Heart right ventricle (tissue), 16 donors: ENCODE results near the gene MINDY4. TPM values are rescaled to one million over a fixed set of nuclear protein-coding genes. Genes with fewer than 3 reads are reported as not detected.

Experiments used
- ATAC-seq, 8 donors: fragments of 200-7000 bp; cut with Tn5 transposase; one replicate each; pipeline ENCODE4 v1.9.1; 2020; ENCODE audit warnings: mild to moderate bottlenecking in 8 of 8, moderate library complexity in 8 of 8, moderate number of reproducible peaks in 1 of 8
- DNase-seq, 2 donors: peaks; one replicate each; pipeline ENCODE4 v3.0.0-alpha.2; 2020
- H3K27ac ChIP-seq, 10 donors: fragments of 200-600 bp; sonication (generic) in 2 of 10; one replicate each; pipeline versions ENCODE4 v1.5.0 to v1.8.0; 2020 to 2022; ENCODE audit warnings: mild to moderate bottlenecking in 3 of 10
- H3K27me3 ChIP-seq, 7 donors: fragments of 200-600 bp; one replicate each; pipeline ENCODE4 v1.8.0; 2021 to 2022; ENCODE audit warnings: mild to moderate bottlenecking in 2 of 7
- H3K36me3 ChIP-seq, 9 donors: fragments of 200-600 bp; sonication (generic) in 1 of 9; one replicate each; pipeline versions ENCODE4 v1.5.0 to v1.8.0; 2020 to 2022; ENCODE audit warnings: mild to moderate bottlenecking in 2 of 9
- H3K4me1 ChIP-seq, 9 donors: fragments of 200-600 bp; sonication (generic) in 1 of 9; one replicate each; pipeline versions ENCODE4 v1.5.0 to v1.8.0; 2020 to 2022; ENCODE audit warnings: mild to moderate bottlenecking in 4 of 9
- H3K4me3 ChIP-seq, 10 donors: fragments of 200-600 bp; sonication (generic) in 2 of 10; one replicate each; pipeline versions ENCODE4 v1.5.0 to v1.8.0; 2020 to 2022; ENCODE audit warnings: mild to moderate bottlenecking in 7 of 10, moderate library complexity in 2 of 10
- H3K9me3 ChIP-seq, 11 donors: fragments of 200-600 bp in 10 of 11; sonication (generic) in 2 of 11; one replicate each; pipeline versions ENCODE4 v1.5.0 to v1.8.0; 2013 to 2022; ENCODE audit warnings: mild to moderate bottlenecking in 2 of 11, control low read depth in 1 of 11, moderate library complexity in 1 of 11
- WGBS, 2 donors: extraction: QIAGEN DNeasy Blood & Tissue Kit; methylation state at CpG; one replicate each; pipeline ENCODE4 v1.1.7; 2013; ENCODE audit warnings: inconsistent platforms in 1 of 2; 5-methylcytosine and 5-hydroxymethylcytosine counted together
- intact Hi-C, 10 donors: fragments of 100-400 bp; cut with DNase I; formaldehyde crosslinking; loops; one replicate each; pipeline versions ENCODE4 v1.11.1 to v1.14.2; 2022
- polyA plus RNA-seq, 2 donors: library from polyadenylated mRNA; stranded (reverse); fragments of 200-250 nt; gene quantifications; one replicate each; pipeline ENCODE4 v1.2.3, GENCODE V29; 2013
- total RNA-seq, 10 donors: library from RNA; stranded (reverse); fragmentation: NEBNext Ultra II Directional in 3 of 10; extraction: Animal tissue kit (Norgen Biotek cat#: 25700) in 3 of 10; gene quantifications; one replicate each; pipeline versions ENCODE4 v1.2.1 to v1.2.4, GENCODE V29; 2021 to 2023
- TF ChIP-seq, protein P1 (sequence below), 9 donors: fragments of 200-600 bp; sonication (generic) in 2 of 9; IDR thresholded peaks; one replicate each; pipeline versions ENCODE4 v1.5.0 to v1.8.0; 2021 to 2022; ENCODE audit warnings: antibody characterized with exemption in 9 of 9, mild to moderate bottlenecking in 5 of 9, moderate library complexity in 1 of 9
- donor health status: Arrhythmogenic right ventricular cardiomyopathy.
- donor health status: ischemic (EF 13 %, LVEDD 7.1; RV severe dilation, severe dysfunction).
- donor health status: healthy with polysubstance abuse.
- donor health status: DM: no; HTN: yes; CAD: no.
- donor health status: DM: no; HTN: no; CAD: no.
- donor health status: ischemic (EF 25% LVEDD 6.9; RV normal size, moderate dysfunction).
- donor health status: ischemic (EF 25% LVEDD 5.7; RV mildly dilated, moderate dysfunction).
- donor health status: healthy.
- donor health status: DM: yes; HTN: yes; CAD: no.
- donor health status: Ischemic cardiomyopathy.
- donor health status: ischemic (EF 35%, LVEDD 5.7; RV mildly dilated, moderate dysfunction).
- donor health status: nonischemic (EF 11% LVEDD 7.7; RV severe dilation, severe dysfunction).
- donor health status: DM: yes; HTN: yes; CAD: no.
- donor health status: PGD.
- donor health status: ischemic (EF 29% LVEDD 5.4; RV normal size, mild dysfunction).
- donor health status: nonischemic (EF 23%, LVEDD 6.1; RV moderate dilation, normal function).

MINDY4 gene
- total and polyA plus RNA-seq, 12 donors: 1.9 to 5.4 (median 2.8) TPM

DNA sequence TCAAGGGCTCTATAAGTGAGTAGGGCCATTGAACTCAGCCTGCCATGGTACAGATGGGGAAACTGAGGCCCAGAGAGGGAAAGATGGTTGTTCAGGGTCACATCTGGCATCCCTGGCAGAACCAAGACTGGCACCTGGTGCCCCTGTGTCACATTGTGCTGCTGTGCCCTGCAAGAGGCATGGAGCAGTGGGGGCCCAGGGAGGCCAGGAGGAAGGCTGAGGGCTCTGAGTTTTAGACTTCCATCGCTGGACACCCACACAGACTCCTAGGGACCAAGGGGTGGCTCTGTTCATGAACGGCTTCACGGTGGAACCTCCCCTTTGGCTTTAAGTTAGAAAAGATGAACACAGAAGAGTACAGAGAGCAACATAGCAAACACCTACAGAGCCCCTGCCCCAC, 73.7 kb downstream of the MINDY4 start:
- ATAC-seq: no peak
- TF ChIP-seq, protein P1, sequence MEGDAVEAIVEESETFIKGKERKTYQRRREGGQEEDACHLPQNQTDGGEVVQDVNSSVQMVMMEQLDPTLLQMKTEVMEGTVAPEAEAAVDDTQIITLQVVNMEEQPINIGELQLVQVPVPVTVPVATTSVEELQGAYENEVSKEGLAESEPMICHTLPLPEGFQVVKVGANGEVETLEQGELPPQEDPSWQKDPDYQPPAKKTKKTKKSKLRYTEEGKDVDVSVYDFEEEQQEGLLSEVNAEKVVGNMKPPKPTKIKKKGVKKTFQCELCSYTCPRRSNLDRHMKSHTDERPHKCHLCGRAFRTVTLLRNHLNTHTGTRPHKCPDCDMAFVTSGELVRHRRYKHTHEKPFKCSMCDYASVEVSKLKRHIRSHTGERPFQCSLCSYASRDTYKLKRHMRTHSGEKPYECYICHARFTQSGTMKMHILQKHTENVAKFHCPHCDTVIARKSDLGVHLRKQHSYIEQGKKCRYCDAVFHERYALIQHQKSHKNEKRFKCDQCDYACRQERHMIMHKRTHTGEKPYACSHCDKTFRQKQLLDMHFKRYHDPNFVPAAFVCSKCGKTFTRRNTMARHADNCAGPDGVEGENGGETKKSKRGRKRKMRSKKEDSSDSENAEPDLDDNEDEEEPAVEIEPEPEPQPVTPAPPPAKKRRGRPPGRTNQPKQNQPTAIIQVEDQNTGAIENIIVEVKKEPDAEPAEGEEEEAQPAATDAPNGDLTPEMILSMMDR (IDR thresholded peaks at IDR 0.05): no peak
- peaks cover 0 to 11% (median 0%) of the 10 kb centered on the region in 9 donors for H3K36me3 ChIP-seq
- WGBS, 2 donors: 88 to 93% methylated on average over 3 of the region's 3 CpGs
- H3K27ac ChIP-seq: peak overlapping the region in 4 of 10 donors; percentile 63 to 83 (median 69)
- intact Hi-C loops: no loop called here
- no peak overlapping the region for H3K4me3 ChIP-seq
- H3K27me3 ChIP-seq: no peaks in the 10 kb centered on the region
- peaks cover 0 to 76% (median 50%) of the 10 kb centered on the region in 9 donors for H3K4me1 ChIP-seq
- H3K9me3 ChIP-seq: no peaks in the 10 kb centered on the region
- no peak for DNase-seq

DNA sequence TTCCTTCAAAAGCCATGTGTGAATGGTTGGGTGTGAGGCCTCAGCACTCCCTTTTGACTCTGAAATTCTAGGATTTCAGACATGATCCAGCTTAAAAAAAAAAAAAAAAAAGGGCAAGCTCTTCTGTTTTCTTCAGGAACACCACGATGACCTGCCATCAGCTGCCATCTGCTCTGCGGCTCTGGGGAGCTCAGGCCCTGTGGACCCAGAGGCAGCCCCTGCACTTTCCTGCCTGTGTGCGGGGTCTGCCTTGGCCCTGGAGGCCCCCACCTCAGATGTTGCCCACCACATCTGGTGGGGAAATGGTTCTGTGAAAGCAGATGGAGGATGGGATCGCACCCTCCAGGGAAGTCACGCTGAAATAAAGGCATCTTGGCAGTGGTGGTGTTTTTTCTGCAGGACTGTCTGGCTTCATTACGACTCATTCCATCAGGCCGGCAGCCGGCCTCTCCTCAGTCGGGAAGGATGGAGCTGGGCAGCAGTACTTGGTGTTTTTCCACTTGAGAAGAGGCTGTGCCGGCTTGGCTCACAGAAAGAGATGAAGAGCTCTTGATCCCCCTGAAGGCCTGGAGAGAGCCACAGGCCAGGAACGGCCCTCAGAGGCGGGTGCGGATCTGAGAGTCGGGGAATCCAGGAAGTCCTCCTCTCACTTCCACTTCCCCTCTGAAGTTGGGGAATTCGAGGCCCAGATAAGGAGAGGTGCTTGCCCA, 74.4 kb downstream of the MINDY4 start:
- ATAC-seq: peak in 7 of 8 donors; percentile 50 to 65 (median 60)
- Histone ChIP-seq H3K9me3 (no peaks in the 10 kb centered on the region), H3K4me3 (no peak overlapping the region), H3K27me3 (no peaks in the 10 kb centered on the region), H3K27ac (peak overlapping the region in 8 of 10 donors; percentile 49 to 83 (median 64)), H3K36me3 (peaks cover 0 to 7% (median 0%) of the 10 kb centered on the region in 9 donors), H3K4me1 (peaks cover 0 to 71% (median 46%) of the 10 kb centered on the region in 9 donors)
- TF ChIP-seq, protein P1 (IDR thresholded peaks at IDR 0.05): no peak
- DNase-seq: peak; percentile 41 to 53
- intact Hi-C loops: no loop called here
- WGBS, 2 donors: 49 to 54% methylated on average over 15 of the region's 15 CpGs

DNA sequence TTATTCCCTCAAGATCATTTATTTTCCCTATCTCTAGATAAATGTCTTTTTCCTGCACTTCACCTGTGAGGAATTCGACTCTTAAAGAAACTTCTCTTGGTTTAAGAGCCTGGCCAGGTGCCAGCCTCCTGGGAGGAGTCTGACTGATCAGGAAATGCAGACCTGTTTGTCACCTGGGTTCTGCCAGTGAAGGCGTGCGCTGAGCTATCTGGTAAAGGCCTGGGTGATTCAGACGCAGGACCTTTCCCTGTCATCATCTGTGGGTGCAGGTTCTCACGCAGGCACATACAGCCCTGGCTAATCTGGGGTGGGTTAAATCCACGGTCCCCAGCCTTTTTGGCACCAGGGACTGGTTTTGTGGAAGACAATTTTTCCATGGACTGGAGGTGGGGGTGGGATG, 75.2 kb downstream of the MINDY4 start:
- no peak for DNase-seq
- Histone ChIP-seq H3K9me3 (no peaks in the 10 kb centered on the region), H3K27ac (peak overlapping the region in 8 of 10 donors; percentile 49 to 83 (median 64)), H3K36me3 (peaks cover 0 to 11% (median 0%) of the 10 kb centered on the region in 9 donors), H3K4me1 (peaks cover 0 to 64% (median 39%) of the 10 kb centered on the region in 9 donors), H3K27me3 (no peaks in the 10 kb centered on the region), H3K4me3 (no peak overlapping the region)
- intact Hi-C loops: no loop called here
- no peak for ATAC-seq
- 89% methylated on average over 6 of the region's 6 CpGs for WGBS, 2 donors
- TF ChIP-seq, protein P1 (IDR thresholded peaks at IDR 0.05): no peak

DNA sequence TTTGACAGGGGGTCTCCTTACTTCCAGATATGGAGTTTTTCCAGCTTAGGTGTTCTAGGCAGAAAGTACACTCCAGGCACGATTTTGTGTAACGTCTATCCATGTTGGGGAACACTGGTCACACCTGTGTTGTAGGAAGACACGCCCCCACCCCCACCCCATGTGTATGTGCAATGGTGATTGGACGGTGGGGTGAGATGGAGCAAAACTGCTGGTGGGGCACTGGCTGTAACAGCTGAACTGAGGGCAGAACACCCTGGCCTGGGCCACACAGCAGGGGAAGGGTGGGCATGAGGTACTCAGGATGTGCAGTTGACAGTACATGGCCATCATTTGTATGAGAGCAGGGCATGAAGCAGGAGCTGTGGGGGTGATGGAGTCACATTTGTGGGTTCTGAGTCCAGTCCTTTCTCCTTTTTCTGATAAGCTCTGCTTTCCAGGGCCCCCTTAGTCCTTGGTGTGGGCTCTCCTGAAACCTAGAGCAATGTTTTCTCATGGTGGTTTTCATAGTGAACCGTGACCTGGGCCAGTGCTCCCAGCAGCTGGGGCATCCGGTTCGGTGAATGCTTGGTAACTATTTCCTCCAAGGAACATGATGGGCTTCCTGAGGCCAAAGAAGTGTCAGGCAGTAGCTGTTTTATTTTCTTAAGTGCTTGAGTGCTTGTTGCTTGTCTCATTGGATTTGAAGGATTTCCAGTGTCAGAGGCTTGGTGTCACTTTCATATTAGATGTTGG, 77.1 kb downstream of the MINDY4 start:
- peaks cover 0 to 6% (median 0%) of the 10 kb centered on the region in 9 donors for H3K36me3 ChIP-seq
- H3K4me3 ChIP-seq: no peak overlapping the region
- H3K27ac ChIP-seq: peak overlapping the region in 5 of 10 donors; percentile 15 to 57 (median 29)
- no peaks in the 10 kb centered on the region for H3K27me3 ChIP-seq
- 78 to 82% methylated on average over 7 of the region's 7 CpGs for WGBS, 2 donors
- intact Hi-C loops: no loop called here
- TF ChIP-seq, protein P1 (IDR thresholded peaks at IDR 0.05): no peak
- ATAC-seq (no peak), DNase-seq (no peak)
- H3K4me1 ChIP-seq: peaks cover 3 to 71% (median 44%) of the 10 kb centered on the region in 9 donors
- H3K9me3 ChIP-seq: no peaks in the 10 kb centered on the region
